ENCODE measurements around the gene UBALD2.
A peak's percentile ranks its signal among the peaks of the same experiment; 100 is the strongest.
"Not testable (repeated sequence)": the region's sequence is repeated elsewhere in the genome, so short reads cannot be mapped to it uniquely, and the experiment has no call there.

UBALD2 gene

DNA sequence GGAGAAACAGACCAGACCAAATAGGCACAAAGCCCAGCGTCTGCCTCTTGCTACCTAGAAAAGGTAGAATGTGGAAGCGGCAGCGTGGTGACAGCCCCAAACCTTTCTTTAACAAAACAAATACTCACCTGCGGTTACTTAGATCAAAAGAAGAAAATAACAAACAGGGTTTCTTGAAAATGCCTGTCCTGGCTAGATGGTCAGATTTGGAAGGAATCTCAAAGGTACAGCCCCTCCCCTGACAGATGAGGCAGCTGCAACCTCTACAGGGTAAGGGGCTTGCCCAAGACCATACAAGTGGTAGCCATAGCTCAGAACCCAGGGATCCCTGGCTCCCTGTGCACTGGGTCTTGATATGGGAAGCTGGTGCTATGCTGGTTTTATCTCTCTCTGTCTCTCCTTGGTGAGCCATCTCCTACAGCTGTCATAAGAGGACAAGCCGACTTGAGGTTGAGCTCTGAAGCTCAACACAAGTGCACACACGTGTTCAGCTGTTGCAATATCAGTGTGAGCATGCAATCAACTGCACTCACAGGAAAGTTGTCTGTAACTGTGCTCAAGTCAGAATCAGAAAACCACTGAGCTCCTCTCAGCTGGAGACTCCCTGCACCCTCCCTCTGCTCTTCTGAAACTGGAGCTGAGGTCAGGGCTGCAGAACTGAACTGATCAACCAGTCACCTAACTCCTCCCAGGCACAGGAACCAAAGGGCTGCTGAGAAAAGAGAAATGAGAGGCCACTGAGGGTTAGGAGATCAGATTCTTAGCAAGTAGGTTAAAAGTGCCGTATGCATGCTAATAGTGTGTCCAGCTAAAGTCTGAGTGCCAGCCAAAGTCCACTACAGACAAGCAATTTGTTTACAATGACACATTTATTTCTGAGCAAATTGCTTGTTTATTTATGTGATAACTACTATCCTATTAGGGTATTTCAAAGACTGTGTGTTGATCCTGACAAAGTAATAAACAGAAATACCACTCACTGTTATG lies 18.8 kb upstream of the UBALD2 start:
- peak; percentile 45 for DNase-seq

DNA sequence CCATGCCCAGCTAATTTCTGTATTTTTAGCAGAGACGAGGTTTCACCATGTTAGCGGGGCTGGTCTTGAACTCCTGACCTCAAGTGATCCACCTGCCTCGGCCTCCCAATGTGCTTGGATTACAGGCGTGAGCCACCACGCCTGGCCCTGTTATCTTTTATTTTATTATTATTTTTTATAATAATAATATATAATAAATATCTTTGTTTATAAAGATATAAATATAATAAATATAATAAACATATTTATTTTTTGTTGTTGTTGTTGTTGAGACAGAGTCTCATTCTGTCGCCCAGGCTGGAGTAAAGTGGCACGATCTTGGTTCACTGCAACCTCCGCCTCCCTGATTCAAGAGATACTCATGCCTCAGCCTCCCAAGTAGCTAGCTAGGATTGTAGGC lies 17.8 kb upstream of the UBALD2 start:
- no peak for DNase-seq

- no peak for DNase-seq
Observed at GRCh38 chr17:76248013-76248782, 16.9 kb upstream of the UBALD2 start.

GRCh38 chr17:76250141-76250540 lies 15.0 kb upstream of the UBALD2 start:
- DNase-seq, result no peak

GRCh38 chr17:76251478-76252039 lies 13.6 kb upstream of the UBALD2 start:
- no peak for DNase-seq

- DNase-seq, result peak; percentile 38
Observed at GRCh38 chr17:76252040-76252954, 12.9 kb upstream of the UBALD2 start.

GRCh38 chr17:76252967-76253766 lies 12.0 kb upstream of the UBALD2 start:
- DNase-seq, result not testable (repeated sequence)

DNA sequence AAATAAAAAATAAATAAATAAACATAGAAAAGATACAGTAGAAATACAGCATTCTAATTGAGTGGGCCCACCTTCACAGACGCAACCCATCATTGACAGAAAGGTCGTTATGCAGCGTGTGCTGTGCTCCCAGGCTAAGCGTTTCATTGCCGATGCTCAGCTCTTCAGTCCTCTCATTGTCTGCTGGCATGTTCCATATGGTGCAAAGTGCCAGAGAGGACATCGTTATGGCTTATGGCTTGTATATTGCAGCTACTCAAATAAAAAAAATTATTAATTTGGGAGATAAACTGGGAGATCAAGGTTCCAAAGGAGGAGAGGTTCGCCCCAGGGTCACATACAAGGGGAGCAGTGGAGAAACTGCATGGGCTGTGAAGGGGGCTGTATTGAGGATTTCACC lies 11.3 kb upstream of the UBALD2 start:
- no peak for DNase-seq

DNA sequence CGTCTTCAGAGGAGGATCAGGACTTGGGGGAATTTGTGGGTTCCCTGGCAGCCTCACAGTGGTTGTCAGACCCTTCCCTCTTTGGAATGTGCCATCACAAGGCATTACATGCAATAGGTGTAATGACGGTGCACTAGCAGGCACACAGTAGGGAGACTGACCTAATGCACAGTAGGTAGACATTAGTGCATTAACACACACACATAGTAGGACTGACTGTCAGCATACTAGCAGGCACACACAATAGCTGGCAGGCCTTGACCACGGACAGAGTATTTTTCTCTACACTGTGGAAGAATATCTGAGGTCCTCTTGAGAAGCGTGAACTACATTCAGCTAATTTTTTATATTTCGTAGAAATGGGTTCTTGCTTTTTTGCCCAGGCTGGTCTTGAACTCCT lies 10.9 kb upstream of the UBALD2 start:
- no peak for DNase-seq

DNA sequence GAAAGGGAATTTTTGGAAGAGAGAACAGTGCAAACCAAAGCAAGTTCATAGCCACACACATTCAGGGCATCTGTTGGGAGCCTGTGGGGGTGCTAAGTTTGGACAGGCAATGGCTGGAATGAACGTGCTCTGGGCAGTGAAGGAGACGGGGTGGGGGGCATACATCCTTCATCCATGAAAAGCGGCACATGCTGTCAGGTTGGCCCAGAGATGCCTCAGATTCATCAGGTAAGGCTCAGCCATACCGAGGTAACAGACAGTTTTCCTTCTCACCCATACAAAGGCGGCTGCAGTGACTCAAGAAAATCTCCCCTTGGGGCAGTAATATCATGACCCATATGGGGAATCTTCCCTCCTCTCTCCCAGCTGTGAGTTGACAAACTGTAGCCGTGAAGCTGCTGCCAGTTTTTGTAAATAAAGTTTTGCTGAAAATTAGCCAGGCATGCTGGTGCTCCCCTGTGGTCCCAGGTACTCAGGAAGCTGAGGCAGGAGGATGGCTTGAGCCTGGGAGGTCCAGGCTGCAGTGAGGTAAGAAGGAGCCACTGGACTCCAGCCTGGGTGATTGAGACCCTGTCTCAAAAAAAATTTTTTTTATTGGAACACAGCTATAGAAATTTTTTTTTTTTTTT lies 9.2 kb upstream of the UBALD2 start:
- DNase-seq, result no peak

DNA sequence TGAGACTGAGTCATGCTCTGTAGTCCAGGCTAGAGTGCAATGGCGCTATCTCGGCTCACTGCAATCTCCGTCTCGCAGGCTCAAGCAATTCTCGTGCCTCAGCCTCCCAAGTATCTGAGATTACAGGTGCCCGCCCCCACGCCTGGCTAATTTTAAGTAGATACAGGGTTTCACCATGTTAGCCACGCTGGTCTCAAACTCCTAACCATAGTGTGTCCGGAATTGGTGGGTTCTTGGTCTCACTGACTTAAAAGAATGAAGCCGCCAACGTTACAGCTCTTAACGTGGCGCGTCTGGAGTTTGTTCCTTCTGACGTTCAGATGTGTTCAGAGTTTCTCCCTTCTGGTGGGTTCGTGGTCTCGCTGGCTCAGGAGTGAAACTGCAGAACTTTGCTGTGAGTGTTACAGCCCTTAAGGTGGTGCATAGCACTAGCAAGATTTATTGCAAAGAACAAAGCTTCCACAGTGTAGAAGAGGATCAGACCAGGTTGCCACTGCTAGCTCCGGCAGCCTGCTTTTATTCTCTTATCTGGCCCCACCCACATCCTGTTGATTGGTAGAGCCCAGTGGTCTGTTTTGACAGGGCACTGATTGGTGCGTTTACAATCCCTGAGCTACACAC lies 8.6 kb upstream of the UBALD2 start:
- peak; percentile 17 for DNase-seq

GRCh38 chr17:76260220-76260619 lies 4.9 kb upstream of the UBALD2 start:
- DNase-seq, result no peak

GRCh38 chr17:76260669-76261068 lies 4.5 kb upstream of the UBALD2 start:
- DNase-seq, result no peak

GRCh38 chr17:76261421-76262215 lies 3.5 kb upstream of the UBALD2 start:
- DNase-seq, result peak; percentile 14

GRCh38 chr17:76262732-76263344 lies 2.3 kb upstream of the UBALD2 start:
- peak; percentile 17 for DNase-seq

DNA sequence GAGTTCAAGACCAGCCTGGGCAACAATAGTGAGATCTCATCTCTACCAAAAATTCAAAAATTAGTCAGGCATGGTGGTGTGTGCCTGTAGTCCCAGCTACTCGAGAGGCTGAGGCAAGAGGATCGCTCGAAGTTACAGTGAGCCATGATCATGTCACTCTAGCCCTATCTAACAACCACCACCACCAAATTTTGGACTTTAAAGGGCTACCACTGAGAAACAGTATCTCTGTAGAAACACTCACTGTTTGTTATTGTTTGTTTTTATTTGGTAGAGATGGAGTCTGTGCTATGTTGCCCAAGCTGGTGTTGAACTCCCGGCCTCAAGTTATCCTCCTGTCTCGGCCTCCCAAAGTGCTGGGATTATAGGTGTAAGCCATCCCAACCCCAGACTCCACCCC lies 1.3 kb upstream of the UBALD2 start:
- no peak for DNase-seq

DNA sequence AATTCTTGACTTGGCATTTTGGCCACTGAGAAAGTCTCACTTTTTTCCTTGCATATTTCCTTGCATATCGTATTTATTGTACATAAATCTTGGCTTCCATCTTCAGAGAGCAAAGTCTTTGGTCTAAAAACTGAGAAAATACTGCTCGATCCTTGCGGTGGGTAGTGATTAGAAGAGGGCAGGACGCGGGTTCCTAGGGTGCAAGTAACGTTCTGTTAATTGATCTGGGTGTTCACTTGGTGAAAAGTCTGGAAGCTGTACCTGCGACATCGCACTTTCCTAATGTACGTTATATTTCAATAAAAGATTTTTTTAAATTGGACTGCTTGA lies 758 bp upstream of the UBALD2 start:
- DNase-seq, result peak; percentile 16

GRCh38 chr17:76265624-76266243 lies 586 bp downstream of the UBALD2 start:
- peak; percentile 64 for DNase-seq
